ENCODE results near the gene DPEP3. TPM values are rescaled to one million over a fixed set of nuclear protein-coding genes. Genes with fewer than 3 reads are reported as not detected.

DPEP3 gene
- total RNA-seq, 4 donors from 2014 or later, result 0.11 to 0.40 TPM; not detected in 2

DNA sequence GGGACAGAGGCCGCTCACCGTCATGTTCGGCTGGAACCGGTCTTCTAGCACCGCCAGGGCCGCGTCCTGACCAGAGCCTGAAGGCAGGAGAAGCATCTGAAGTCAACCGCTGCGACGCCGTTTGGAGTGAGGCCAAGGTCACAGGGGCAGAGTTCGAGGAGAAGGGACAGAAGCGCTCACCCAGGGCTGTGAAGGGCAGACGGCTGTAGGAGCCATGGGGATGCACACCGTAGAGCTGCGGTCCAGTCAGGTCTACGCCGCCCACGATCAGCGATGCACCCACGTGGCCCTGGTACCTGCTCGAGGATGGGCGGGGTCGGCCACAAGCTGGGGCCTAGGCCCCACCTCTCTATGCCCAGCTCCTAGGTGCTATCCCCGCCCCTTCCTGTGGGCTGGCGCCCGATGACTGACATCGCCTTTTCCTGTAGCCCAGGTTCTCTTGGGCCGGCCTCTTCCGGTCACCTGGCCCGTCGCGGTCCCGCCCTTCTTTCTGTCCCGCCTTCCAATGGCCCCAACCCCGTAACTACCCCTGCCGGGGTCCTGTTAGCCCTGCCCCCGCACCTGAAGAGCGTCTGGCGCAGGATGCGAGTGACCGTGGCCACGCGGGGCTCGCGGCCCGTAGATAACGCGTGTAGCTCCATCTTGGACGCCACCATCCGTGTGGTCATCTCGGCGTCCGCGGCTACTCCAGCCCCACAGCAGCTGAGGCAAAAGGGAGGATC lies 44.7 kb downstream of the DPEP3 start:
- no peaks in the 10 kb centered on the region for H3K9me3 ChIP-seq
- H3K4me3 ChIP-seq (replicated peaks in 1 of 3), result peak overlapping the region; percentile 77 to 97 (median 92)
- H3K4me1 ChIP-seq, result peaks cover 7 to 15% of the 10 kb centered on the region in 2 donors
- DNase-seq, result peak; percentile 99
- 1 to 2% methylated on average over 49 to 52 of the region's 55 CpGs for WGBS, 2 donors
- H3K36me3 ChIP-seq, result no peaks in the 10 kb centered on the region
- H3K27ac ChIP-seq, result peak overlapping the region; percentile 81 to 95 (median 86)
- H3K27me3 ChIP-seq, result no peaks in the 10 kb centered on the region
- TF ChIP-seq CTCF (IDR thresholded peaks at IDR 0.05) (no peak), POLR2A (IDR thresholded peaks at IDR 0.05) (peak; percentile 71 to 81)
- intact Hi-C loops (cut with DNase I), result loop anchor here (10.0 kb wide), 1 partner anchor 271 kb away; the partner anchor contains the start of genes ACD, C16orf86, ENKD1 and PARD6A

DNA sequence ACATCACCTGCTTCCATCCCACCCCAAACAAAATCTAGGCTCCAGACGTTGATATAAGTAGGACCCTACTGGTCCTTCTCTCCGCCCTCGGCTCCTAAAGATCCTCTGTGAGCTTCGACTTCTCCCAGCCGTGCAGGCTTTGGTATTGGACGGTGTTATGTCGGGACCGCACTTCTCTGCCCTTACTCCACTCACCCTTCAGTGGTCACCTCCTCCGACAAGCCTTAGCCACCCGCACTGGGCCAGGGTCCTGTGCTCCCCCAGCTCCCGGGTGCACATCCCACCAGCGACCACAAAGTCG lies 45.2 kb downstream of the DPEP3 start:
- Histone ChIP-seq H3K27ac (peak overlapping the region in 2 of 3 donors; percentile 49 to 86), H3K4me1 (peaks cover 7 to 15% of the 10 kb centered on the region in 2 donors), H3K9me3 (no peaks in the 10 kb centered on the region), H3K36me3 (no peaks in the 10 kb centered on the region), H3K4me3 (replicated peaks in 1 of 3) (no peak overlapping the region), H3K27me3 (no peaks in the 10 kb centered on the region)
- no peak for TF ChIP-seq CTCF (IDR thresholded peaks at IDR 0.05)
- no peak for TF ChIP-seq POLR2A (IDR thresholded peaks at IDR 0.05)
- 25 to 31% methylated on average over 13 of the region's 13 CpGs for WGBS, 2 donors
- no peak for DNase-seq
- intact Hi-C loops (cut with DNase I), result loop anchor here (10.0 kb wide), 1 partner anchor 270 kb away; the partner anchor contains the start of genes ACD, C16orf86, ENKD1 and PARD6A

DNA sequence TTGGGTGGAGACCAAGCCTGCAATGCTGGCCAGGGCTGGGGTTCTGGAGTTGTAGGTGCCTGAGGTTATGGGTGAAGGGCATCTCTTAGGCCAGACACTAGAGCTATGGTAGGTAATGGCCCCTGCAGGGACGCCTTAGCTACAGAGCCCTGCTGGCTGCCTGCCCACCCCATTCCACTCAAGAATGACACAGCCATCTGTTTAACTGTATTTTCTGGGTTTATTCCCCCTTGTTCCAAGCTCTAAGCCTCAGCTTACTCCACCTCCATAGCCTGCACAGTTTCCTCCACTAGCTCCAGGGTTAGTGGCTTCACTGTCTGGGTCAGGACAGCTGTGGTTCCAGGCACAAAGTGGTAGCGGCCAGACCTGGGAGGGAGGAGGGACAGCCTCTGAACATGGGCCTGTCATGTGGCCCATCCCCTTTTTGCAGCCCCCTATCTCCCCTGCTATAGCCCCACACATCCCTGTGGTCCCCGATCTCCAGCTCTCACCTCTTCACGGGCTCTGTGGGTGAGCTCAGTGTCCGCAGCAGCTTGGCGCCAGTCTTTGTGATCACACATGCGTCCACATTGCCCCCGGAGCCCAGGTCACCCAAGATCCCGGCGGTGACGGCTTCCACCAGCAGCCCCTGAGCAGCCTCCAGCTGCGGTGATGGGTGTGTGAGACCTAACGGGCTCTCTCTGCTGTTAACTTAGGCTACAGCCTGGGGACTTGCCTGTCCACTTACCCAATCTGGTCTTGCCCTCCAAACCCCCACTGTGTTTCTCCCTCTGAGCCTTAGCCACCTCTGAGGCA lies 45.8 kb downstream of the DPEP3 start:
- DNase-seq, result no peak
- TF ChIP-seq POLR2A (IDR thresholded peaks at IDR 0.05) (no peak), CTCF (IDR thresholded peaks at IDR 0.05) (no peak)
- Histone ChIP-seq H3K36me3 (no peaks in the 10 kb centered on the region), H3K27me3 (no peaks in the 10 kb centered on the region), H3K4me3 (replicated peaks in 1 of 3) (no peak overlapping the region), H3K4me1 (peaks cover 7 to 15% of the 10 kb centered on the region in 2 donors), H3K9me3 (no peaks in the 10 kb centered on the region), H3K27ac (no peak overlapping the region)
- 63 to 68% methylated on average over 13 of the region's 13 CpGs for WGBS, 2 donors
- intact Hi-C loops (cut with DNase I), result loop anchor here (10.0 kb wide), 1 partner anchor 270 kb away; the partner anchor contains the start of genes ACD, C16orf86, ENKD1 and PARD6A

GRCh38 chr16:67933805-67934204 lies 46.5 kb downstream of the DPEP3 start:
- peaks cover 7 to 15% of the 10 kb centered on the region in 2 donors for H3K4me1 ChIP-seq
- H3K9me3 ChIP-seq, result no peaks in the 10 kb centered on the region
- no peak overlapping the region for H3K4me3 ChIP-seq (replicated peaks in 1 of 3)
- intact Hi-C loops (cut with DNase I), result loop anchor here (10.0 kb wide), 1 partner anchor 269 kb away; the partner anchor contains the start of genes ACD, C16orf86, ENKD1 and PARD6A
- WGBS, 2 donors, result 70 to 94% methylated on average over 4 to 7 of the region's 7 CpGs
- H3K27me3 ChIP-seq, result no peaks in the 10 kb centered on the region
- no peak for DNase-seq
- TF ChIP-seq POLR2A (IDR thresholded peaks at IDR 0.05) (no peak), CTCF (IDR thresholded peaks at IDR 0.05) (no peak)
- peaks cover 0 to 3% of the 10 kb centered on the region in 2 donors for H3K36me3 ChIP-seq
- H3K27ac ChIP-seq, result no peak overlapping the region

Data from thyroid gland (tissue), 4 donors.